GM21528 (cell line): ENCODE measurements around the gene RAB44.

ENCODE experiments used
- ATAC-seq: cut with Tn5 transposase; IDR thresholded peaks from one replicate; pipeline ENCODE4 v1.9.1; 2021; ENCODE audit warnings: mild to moderate bottlenecking, moderate library complexity; ENCODE audit not compliant: unreplicated experiment, low FRiP score

The RAB44 gene

DNA sequence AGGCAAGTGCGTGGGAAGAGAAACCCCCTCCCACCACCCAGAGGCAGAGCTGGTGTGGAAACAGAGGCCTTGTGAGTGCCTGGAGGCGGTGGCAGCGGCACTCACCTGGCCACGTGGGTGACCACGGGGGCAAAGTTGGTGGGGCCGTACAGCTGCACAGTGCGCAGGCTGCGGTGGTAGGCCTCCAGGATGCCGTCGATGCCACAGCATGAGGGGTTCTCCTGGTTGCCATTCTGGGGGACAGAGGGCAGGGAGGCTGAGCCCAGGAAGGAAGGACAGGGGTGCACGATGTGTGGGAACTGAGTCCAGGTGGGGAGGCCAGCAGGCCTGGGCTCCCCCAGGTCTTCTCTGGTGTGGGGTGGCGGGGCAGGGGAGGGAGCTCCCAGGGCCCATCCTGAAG lies 47.7 kb downstream of the RAB44 start:
- no peak for ATAC-seq

DNA sequence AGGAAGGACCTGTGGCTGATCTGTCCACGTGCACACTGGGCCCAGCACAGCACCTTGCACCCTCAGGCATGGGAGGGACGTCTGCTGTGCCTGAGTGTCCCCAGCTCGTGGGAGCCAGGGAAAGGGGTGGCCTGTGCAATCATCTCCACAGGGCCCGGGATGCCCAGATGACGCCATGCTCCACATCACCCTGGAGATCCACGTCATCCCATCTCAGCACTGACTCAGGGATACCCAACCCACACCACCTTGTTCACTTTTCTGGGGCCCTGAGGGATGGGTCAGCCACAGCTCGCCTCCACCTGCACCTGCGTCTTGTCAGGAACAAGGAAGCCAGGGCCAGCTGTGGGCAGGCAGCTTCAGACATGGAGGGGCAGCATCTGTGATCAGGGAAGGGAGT lies 48.2 kb downstream of the RAB44 start:
- ATAC-seq: no peak

DNA sequence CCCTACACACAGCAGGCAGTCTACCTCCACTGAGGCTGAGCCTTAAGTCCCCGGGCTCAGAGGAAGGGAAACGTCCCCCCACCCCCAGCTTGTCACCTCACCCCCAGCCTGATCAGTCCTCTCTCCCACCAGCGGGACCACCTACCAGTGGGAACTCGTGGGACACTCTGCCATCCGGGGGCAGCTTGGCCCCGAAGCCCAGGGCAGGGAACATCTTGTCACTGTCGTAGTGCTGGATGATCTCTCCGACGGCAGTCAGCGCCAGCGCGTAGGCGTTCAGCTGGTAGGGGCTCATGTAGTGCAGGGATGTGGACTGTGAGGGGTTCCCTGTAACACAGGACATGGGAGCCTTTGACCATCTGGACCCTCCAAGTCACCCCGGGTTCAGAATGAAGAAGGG lies 48.6 kb downstream of the RAB44 start:
- ATAC-seq: no peak

DNA sequence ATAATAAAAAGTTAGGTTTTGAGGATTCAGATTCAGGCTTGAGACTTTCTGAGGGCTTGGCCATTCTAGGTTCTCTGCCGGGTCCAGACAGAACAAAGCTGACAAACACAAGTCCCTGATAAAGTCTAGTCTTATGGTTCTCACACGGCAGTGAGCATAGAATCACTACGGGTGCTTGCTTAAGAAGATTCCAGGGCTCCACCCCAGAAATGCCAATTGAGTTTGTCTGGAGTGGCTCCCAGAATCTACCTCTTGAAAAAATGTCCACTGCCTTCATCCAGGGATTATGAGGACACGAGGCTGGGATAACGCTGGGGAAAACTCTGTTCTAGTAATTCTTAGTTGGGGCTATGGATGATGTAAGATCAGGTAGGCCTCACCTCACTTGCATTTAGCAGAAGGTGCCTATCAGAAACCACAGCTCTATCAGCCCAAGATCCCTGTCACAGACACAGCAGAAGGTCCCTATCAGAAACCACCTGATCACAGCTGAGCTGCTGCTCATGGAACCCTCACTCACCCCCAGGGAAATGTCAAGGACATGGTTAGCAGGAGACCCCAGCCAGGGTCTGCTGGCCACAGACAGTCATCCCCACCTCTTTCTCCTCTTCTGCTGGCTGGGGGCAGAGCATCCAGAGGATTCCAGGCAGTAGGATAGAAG lies 52.3 kb downstream of the RAB44 start:
- no peak for ATAC-seq

DNA sequence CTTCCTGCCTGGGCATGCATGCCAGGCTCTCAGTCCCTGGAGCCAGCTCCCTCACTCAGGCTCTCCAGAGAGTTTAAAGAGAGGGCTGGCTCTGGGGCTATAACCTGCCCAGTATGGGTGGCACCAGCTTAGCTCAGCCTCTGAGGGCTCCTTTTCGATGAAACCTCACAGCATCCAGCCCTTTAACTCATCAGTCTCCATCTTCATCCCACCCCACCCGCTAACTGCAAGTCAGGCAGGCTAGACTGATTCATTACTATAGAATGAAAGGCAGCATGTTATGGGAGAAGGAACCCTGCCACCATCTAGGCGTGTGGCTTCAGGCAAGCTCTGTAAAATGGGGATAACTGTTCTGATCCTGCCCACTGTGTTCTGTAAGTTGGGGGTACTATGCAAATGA lies 53.5 kb downstream of the RAB44 start:
- ATAC-seq: no peak

DNA sequence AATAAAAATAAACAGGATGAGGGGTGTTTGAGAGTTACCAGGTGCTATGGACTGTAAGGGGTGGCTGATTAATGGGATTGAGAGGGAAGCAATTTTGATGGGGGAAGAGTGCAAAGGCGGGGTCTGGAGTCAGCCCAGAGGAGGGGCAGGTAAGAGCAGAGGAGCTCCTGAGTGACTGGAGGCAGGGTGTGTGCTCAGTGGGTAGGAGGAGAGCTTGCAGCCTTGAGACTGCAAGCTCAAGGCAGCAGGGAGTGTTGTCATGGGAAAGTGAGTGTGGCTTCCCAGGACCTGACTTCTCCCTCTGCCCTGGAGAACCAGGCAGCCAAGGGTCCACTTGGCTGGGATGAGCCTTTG lies 54.2 kb downstream of the RAB44 start:
- ATAC-seq: no peak

DNA sequence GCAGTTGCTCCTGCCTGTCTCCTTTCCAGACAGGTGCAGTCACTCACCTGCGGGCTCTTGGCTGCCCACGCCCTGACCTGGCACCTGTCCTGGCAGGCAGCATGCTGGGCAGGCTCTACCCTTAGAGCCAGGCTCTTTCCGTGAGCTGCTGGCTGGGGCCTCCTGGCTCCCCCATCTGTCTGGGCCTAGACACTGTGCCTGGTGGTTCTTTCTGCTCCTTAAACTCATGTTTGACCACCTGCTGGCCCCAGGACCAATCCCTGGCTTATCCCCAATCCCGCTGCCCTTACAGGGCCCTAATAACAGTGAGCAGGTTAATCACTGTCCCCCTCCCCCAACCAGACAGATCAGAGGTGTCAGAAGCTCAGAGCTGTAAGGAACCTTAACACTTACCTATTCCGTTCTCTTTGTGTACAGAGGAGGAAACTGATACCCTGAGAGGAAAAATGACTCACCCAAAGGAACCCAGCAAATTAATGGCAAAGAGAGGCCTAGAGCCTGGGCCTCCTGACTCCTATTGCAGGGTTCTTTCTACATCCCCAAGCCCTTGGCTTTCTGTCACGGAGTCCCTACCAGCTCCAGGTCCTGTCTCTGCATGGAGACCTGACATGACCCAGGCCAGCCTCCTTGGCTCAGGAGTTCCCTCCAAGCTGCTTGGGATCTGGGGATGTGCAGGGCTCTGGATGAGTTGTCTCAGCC lies 54.7 kb downstream of the RAB44 start:
- ATAC-seq: no peak

DNA sequence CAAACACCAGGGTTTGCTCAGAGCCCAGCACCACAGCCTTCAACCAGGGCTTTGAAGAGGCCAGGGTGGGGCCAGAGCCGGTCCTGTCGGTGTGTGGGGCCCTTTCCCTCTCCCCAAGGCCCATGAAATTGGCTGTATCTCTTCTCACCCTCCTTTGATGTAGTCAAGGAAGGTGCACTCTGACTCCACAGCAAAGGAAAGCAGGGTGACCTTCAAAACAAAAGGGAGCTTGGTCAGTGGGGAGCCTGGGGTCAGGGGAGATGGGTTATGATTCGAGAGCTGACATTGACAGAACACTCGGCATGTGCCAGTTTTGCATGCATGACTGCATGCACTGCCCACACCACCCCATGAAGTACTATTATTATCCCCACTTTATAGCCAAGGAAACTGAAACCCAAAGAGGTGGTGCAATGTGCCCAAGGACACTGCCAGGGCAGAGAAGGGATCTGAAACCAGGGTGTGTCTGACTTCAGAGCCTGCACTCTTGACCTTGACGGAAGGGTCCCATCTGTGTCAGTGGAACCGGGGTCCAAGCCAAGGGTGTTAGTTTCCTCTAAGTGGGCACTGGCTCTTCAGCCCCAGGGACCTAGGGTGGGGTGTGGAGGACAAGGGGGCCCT lies 55.4 kb downstream of the RAB44 start:
- no peak for ATAC-seq

DNA sequence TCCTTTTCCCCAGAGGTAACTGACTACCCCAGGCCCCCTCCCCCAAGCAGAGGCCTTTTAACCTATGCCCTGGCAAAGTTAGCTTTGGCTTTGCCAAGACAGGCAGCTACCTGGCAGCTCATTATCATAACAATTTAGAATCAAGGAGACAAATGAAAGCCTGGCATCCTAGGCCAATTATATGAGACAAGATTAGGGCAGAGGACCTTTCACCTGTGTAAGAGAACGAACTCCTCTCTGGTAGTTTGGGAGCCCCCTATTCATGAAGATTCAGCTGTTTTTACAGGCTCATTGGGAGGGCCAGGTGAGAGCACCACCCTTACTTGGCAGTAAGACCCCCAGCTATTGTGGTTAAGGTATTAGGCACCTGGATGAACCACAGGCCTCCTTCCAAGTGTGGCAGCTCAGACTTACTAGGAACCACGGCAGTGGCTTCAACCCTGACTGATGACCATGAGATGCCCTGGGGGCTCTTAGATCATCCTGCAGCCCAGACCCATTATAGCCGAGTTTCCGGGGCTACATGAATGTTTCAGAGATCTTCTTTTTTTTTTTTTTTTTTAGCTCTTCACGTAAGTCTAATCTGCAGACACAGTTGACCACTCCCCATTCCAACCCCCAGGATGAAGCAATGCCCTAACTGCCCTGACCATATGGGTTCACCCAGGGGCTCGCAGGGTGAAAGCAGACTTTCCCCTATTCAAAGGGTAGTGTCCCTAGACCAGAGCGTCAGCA lies 56.2 kb downstream of the RAB44 start:
- ATAC-seq: no peak

DNA sequence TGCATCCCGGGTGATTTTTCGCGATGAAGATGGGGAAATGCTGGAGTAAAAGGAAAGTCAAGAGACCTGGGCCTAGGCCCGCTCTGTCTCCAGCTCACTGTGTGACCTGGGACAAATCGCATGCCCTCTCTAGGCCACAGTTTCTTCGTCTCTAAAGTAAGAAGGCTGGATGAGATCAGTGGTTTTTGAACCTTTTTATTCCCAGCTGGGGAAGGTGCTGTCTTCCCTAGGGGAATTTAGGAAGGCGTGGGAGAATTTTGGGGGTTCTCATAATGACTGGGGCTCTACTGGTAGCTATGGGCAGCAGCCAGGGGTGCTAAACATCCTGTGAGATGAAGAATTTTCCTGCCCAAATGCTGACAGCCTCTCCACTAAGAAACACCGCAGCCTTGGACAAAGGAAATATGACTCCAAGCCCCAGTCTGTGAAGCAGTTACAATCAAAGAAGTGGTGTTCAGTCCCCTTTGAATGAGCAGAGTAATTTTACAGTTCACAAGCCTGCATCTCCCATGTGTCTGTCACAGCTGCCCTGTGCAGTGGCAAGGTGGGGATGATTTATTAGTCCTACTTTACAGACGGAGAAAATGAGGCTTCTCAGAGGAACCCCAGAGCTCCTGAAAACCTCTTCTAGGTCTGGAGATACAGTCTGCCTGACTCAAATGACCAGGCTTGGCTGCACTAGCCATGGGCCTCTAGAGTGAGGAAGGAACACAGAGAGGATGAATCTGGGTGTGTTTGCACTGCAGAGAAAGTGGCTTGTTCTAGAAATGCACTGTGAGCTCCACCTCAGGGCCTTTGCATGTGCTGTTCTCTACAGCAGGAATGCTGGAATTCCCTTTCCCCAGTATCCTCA lies 57.2 kb downstream of the RAB44 start:
- no peak for ATAC-seq

DNA sequence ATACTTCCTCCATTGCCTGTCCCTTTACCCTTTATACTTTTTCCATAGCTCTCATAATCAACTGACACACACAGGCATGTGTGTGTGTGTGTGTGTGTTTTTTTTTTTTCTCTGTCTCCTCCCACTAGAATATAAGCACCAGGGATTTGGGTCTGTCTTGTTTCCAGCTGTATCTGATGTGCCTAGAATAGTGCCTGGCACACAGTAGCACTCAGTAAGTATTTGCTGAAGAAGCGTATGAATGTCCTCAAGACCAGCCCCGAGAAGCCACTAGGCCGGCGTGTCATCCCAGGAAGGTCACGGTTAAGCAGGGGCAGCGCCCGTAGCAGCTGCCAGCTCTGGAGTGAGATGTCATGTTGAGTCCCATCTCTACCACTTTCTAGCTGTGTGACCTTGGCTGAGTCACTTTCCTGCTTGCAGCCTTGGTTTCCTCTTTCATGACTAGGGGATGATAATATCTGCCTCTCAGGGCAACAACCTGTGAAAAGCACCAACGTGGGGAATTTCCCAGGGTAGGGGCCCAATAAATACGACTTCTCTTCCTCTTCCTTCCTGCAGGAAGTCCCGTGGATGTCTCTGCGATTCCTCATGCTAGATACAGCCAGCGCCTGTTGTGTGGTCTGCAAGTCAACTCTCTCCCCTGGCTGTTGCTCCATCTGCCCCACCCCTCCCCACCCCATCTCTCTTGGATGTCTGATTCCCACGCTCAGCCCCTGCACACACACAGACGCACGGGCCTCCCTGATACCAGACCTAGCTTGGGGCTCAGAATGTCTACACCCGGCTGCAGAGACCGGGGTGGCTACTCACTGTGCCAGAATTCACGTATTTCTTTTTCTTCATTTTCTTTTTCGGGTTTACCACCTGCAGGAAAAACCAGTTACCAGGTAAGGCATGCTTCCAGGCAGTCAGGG lies 58.1 kb downstream of the RAB44 start:
- ATAC-seq: no peak

DNA sequence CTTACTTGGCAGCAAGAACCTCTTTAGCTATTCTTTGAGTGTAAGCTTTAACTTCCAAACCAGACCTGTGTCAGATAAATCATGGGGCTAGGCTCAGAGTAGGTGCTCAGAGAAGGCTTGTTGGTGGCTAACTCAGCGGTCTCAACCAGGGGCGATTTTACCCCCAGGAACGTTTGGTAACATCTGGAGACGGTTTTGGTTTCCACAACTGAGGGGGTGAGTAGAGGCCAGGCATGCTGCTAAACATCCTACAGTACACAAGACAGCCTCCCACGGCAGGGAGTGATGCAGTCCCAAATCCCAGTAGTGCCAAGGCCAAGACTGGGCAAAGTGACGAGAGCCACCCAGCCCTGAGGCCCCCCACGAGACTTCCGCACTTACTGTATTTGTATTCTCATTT lies 59.2 kb downstream of the RAB44 start:
- ATAC-seq: no peak

DNA sequence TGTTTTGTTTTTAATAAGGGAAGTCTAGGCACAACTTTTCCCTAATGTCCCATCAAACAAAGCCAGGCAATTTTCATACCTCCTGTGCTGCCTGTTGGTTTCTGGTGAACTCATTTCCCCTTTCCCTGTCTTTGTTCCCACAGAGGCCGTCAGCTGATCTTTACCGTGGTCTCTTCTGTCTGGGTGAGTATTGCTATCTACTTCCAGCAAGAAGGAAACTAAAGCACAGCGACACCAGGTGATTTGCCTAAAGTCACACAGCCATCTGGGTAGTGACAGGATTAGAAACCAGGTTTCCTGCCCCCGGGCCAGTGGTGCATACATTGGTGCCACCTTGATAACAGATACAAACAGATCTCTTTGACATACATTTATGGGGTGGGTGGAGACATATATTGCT lies 59.6 kb downstream of the RAB44 start:
- no peak for ATAC-seq

DNA sequence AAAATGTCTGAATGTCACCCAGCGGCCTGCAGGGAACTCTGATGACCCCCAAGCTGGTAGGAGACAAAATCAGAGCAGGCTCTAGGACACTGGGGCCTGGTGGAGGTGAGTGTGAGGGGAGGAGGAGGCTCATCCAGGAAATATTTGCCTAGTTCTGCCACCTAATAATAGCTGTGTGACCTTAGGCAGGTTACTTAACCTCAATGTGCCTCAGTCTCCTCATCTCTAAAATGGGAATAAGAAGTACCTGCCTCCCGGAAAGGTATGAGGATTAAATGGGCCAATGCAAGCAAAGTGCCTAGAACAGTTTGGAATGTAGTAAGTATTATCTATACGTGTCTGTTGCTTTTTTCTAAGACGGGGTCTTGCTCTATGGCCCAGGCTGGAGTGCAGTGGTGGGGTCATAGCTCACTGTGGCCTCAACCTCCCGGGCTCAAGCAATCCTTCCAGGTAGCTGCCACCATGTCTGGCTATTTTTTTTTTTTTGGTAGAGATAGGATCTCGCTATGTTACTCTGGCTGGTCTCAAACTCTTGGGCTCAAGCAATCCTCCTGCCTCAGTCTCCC lies 60.4 kb downstream of the RAB44 start:
- no peak for ATAC-seq

DNA sequence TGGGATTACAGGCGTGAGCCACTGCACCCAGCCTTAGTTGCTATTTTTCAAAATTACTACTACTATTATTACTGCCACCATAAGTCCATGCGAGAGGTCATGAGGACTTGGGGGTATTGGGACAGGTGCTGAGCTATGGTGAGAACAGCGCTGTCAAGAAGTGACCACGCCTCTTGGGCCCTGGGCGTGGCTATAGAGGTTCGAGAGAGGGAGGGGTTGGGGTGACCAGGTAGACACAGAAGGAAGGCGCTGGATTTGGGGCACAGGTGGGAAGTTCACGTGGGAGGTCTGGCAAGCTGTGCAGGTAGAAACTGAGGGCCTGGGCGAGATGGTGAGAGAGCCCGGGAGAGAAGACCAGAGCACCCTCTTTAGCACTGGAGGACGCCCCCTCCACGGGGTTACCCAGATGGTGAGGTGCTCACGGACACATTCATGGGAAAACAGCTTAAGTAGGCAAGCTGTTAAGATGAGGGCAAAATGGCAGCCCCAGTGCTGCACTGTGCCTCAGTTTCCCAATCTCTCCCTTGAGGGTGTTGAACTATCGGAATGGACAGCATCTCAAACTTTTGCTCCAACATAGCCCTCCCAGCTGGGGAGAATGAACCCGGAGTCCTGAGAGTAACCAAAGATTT lies 61.0 kb downstream of the RAB44 start:
- ATAC-seq: no peak

DNA sequence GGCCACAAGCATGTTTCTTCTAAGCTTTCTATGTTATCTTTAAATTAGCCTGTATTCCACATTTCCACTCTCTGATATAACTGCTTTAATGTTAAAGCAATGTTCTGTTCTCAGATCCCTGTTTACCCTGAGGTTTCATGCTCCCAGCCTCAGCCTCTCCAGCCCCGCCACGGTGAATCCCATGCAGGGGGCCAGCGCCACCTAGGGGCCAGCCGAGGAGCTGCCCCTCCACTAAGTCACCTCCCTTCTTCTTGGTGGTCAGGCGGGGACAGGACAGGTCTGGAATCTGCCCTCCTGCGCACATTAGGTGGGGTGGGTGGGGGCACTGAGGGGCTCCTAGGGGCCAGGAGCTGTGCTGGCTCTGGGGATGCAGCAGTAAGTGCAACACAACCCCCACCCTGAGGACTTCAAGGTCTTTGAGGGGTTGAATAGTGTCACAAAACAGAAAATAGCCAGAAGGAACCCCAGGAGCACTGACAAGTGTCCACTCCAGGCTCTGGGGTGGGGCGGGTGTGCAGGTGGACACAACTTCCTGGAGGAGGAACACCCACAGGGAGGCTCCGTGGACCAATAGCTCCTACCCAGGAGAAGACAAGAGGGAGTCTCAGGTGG lies 61.6 kb downstream of the RAB44 start:
- ATAC-seq: no peak

DNA sequence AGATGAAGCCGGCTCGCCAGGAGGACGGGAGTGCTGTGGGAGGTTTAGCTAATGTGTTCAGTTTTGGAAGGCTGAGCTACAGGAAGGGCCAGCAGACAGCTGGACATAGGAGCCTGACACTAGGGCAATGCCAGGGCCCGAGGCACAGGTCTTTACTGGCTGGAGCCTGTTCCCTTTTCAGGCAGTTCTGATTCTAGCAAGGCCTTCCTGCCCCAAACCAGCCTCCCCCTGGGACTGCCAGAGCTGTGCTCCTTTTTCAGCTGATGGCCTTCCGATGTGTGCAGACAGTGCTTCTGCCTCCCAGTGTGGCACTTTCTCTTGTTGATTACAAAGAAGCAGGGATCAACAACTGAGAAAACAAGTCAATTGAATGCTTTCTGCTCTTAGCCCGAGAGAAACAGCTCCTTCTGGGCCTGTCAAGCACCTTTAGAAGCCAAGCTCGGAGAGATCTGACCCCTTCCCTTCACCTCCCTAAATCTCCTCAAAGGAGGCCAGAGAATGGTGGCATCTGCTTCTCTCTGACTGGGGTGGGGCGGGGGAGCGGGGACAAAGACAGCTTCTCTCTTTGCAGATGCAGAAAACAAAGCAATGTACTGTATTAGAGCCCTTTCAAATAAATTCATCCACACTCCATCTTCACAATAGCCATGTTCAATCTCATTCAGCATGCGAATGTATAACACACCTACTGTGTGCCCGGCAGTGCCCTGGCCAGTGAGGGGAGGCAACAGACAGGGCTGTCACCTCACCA lies 63.2 kb downstream of the RAB44 start:
- no peak for ATAC-seq

DNA sequence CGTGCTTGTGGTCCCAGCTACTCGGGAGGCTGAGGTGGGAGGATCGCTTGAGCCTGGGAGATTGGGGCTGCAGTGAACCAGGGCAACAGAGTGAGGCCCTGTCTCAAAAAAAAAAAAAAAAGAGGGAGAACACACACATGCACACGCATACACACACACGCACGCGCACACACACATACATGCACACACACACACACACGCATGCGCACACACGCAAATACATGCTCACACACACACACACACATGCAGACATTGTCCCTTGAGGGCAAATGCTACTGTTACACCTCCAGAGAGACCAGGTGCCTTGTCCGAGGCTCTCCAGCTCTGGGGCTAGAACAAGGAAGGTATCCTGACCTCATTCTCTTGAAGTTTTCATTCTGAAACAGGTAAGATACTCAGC lies 64.5 kb downstream of the RAB44 start:
- ATAC-seq: no peak
